DLD1 (cell line): Measurements from ENCODE around the gene SCFD2.

Experiments used
- in situ Hi-C: cut with HindIII; loops from 2 replicates; pipeline ENCODE4 v1.10.0; 2017; ENCODE audit warnings: low sequenced_read_pairs

The SCFD2 gene

GRCh38 chr4:52942936-52943335, 422.9 kb downstream of the SCFD2 start:
- in situ Hi-C loops: no loop called here

DNA sequence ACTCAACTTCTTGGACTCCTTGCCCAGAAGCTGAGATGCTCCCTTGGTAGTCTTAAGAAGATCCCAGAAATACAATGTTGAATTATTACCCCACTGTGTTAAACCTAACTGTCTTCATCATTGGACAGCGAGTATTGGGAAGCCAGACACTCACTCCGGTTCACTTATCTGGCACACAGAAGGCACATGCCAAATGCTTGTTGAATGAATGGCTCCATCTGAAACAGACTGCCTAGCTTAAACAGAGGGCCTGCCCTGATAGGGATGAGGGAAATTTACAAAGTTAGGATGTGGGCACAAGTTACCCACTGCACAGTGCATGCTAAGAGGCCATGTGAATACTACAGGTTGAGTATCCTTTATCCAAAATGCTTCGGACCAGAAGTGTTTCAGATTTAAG, 424.4 kb downstream of the SCFD2 start:
- in situ Hi-C loops: no loop called here

DNA sequence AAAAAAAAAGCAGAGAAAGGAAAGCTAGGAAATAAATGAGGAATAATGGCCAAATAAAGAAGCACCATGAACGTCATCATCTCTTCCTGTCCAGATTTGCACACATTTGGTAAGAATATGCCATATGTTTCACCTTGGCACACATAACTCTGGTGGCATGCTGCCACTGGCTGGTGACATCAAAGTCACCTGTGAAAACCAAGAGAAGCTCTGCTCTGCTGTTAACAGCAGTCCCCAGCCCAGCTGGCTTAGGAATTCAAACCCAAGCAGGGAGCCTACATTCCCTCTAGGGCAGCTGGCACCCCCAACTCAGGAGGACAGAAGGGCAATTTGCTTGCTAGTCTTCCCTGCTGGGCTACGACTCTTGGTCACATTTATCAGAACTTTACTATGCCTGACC, 426.1 kb downstream of the SCFD2 start:
- in situ Hi-C loops: no loop called here

DNA sequence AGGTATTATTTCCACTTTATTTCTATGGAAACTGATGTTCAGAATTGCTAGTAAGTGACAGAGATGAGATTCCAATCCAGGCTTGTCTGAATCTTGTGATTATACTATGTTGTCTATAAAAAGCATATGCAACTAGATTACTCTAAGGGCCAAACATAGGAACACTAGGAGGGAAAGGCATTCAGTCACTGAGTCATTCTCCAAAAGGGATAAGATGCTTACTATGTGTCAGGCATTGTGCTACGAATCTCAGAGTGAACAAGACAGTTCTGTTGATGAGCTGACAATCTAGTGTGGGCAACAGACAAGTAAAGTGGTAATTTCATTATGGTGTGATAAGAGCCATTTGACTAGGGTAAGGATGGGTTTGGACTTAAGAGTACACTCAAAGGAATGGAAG, 426.5 kb downstream of the SCFD2 start:
- in situ Hi-C loops: no loop called here

DNA sequence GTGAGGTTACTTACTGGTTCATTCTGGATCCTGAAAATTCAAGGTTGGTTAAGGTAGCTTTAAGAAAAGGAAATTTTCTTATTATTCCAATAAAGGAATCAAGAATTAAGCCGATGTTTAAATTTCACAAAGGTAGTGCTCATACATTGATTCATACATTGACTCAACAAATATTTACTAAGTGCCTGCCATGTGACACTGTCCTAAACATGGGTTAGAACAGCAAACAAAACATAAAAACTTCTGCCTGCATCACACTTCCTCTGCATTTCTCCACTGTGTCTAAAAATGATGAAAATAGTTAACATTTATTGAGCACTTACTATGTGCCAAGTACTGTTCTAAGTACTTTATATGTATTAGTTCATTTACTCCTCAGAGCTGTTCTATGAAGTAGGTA, 428.0 kb downstream of the SCFD2 start:
- in situ Hi-C loops: no loop called here

DNA sequence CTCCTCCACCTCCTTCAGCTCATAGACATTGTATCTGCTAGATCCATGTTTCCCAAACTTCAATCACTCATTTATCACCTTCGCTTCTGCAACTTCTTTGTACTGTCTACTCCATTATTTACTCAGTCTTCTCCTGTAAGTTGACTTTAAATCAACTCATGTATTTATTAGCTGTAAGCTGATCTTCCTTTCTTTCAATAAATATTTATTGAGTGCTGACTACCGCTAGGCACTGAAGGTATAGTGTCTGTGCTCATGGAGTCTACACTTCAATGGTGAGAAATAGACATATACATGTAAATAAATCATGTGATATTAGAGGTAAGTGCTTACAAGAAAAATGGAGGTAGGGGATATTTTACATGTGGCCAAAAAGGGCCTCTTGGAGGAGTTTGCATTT, 429.1 kb downstream of the SCFD2 start:
- in situ Hi-C loops: no loop called here

- in situ Hi-C loops: no loop called here
Observed at GRCh38 chr4:52935317-52935716, 430.5 kb downstream of the SCFD2 start.

GRCh38 chr4:52933738-52934137, 432.1 kb downstream of the SCFD2 start:
- in situ Hi-C loops: no loop called here

- in situ Hi-C loops: no loop called here
Observed at GRCh38 chr4:52932591-52933470, 433.0 kb downstream of the SCFD2 start.

- in situ Hi-C loops: no loop called here
Observed at GRCh38 chr4:52931243-52931642, 434.6 kb downstream of the SCFD2 start.

- in situ Hi-C loops: no loop called here
Observed at GRCh38 chr4:52926196-52926974, 439.5 kb downstream of the SCFD2 start.

DNA sequence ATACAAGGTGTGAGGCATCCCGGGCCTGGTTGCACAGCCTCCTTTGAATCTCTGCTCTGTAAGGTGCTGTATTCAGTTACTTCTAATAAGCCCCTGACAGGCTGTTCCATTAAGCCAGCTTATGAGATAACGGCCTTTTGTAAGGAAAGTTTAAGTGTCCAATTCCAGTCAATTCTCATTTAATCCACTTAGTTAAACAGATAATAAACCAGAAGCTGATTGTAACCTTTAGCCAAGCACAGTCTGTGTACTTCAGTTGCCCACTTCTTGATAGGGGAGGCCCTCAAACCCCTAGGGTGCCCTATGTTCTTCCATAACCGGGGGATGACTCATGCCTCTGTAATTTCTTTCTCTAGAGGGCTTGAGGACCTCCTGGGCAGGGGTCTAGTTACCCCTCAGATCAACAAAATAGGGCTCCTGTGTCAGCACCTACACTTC, 440.3 kb downstream of the SCFD2 start:
- in situ Hi-C loops: no loop called here

- in situ Hi-C loops: no loop called here
Observed at GRCh38 chr4:52919461-52919860, 446.4 kb downstream of the SCFD2 start.

DNA sequence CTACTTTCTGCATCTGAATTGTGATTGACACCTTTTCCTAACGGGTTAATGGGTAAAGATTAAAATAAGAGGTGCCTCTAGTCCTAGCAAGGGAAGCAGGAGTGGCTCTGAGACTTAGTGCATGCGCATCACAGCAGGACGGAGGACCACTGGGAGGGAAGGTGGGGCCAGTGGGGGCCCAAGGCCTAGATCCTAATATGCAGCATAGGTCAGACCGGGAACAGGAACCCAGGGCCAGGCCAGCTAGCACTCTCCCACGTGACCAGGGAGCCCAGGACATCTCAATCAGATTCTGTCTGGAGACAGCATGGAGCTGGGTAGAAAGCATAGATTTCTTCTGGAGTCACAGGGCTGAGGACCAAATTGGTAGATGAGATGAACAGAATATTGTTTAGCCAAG, 448.0 kb downstream of the SCFD2 start:
- in situ Hi-C loops: no loop called here

GRCh38 chr4:52915730-52916300, 450.0 kb downstream of the SCFD2 start:
- in situ Hi-C loops: no loop called here

GRCh38 chr4:52915191-52915590, 450.7 kb downstream of the SCFD2 start:
- in situ Hi-C loops: no loop called here

- in situ Hi-C loops: no loop called here
Observed at GRCh38 chr4:52914051-52914605, 451.7 kb downstream of the SCFD2 start.

DNA sequence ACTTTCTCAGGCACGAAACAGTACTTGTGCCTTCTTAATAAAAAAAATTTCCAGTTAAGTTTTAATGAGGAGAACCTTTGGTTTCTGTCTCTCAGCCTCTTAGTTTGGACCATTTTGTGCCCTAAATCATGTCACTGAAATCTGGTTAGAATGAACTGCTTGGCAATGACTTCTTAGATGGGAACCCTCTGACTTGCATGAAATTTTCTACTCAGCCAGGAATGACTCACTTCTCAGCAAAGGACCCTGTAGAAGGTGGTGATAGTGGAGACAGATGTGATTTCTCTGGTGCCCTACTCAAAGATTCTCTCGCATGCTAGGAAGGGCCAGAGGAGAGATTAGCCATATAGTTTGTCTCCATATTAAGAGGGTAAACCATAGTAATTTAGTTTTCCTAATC, 453.3 kb downstream of the SCFD2 start:
- in situ Hi-C loops: no loop called here

- in situ Hi-C loops: no loop called here
Observed at GRCh38 chr4:52911684-52912294, 454.1 kb downstream of the SCFD2 start.

GRCh38 chr4:52910115-52910514, 455.7 kb downstream of the SCFD2 start:
- in situ Hi-C loops: no loop called here

DNA sequence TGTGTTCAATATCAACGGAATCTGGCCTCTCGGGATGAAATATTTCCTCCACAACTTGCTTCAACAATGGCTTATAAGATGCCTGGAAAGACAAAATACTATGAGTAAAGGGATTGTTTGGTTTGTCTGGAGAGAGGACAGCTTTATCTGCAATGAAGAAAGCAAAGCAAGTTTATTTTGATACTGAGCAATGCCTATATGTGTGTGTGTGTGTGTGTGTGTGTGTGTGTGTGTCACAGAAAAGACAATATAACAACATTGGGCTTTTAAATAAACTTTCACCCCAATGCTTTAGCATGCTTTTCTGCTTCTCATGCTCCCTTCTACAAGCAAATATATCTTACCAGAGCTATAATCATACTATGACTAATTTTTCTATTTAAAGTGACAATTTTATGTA, 458.4 kb downstream of the SCFD2 start:
- in situ Hi-C loops: no loop called here
